Measurements from ENCODE around the gene TCTN3. TPM values are rescaled to one million over a fixed set of nuclear protein-coding genes. Genes with fewer than 3 reads are reported as not detected.

The TCTN3 gene
- total and polyA plus RNA-seq, 10 of the 15 experiments (the other 5 are each of a cell fraction or from before 2014, with no cell fraction given), result 20.0 to 48.7 (median 29.1) TPM

- TF ChIP-seq TCF12 (IDR thresholded peaks at IDR 0.05; ENCODE audit: low read depth, low read length), result 0 out of 2 replicates have a peak, but pooled peaks have one; percentile 44
- TF ChIP-seq, protein P1, sequence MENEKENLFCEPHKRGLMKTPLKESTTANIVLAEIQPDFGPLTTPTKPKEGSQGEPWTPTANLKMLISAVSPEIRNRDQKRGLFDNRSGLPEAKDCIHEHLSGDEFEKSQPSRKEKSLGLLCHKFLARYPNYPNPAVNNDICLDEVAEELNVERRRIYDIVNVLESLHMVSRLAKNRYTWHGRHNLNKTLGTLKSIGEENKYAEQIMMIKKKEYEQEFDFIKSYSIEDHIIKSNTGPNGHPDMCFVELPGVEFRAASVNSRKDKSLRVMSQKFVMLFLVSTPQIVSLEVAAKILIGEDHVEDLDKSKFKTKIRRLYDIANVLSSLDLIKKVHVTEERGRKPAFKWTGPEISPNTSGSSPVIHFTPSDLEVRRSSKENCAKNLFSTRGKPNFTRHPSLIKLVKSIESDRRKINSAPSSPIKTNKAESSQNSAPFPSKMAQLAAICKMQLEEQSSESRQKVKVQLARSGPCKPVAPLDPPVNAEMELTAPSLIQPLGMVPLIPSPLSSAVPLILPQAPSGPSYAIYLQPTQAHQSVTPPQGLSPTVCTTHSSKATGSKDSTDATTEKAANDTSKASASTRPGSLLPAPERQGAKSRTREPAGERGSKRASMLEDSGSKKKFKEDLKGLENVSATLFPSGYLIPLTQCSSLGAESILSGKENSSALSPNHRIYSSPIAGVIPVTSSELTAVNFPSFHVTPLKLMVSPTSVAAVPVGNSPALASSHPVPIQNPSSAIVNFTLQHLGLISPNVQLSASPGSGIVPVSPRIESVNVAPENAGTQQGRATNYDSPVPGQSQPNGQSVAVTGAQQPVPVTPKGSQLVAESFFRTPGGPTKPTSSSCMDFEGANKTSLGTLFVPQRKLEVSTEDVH (IDR thresholded peaks at IDR 0.05; ENCODE audit: low read depth, partially characterized antibody), result no peak
- TF ChIP-seq MTA2 (IDR thresholded peaks at IDR 0.05; ENCODE audit: low read depth), result peak; percentile 11; the same call in 1 of the 2 replicates
- peak in 1 of 2 experiments; percentile 62; a peak in 1 of 4 replicates for TF ChIP-seq ETV6 (conservative IDR thresholded peaks at IDR 0.05 in 1 of 2, IDR thresholded peaks at IDR 0.05 in 1 of 2; ENCODE audit: borderline replicate concordance in 1 of 2, low read depth in 1 of 2)
- TF ChIP-seq IKZF2 (IDR thresholded peaks at IDR 0.05), result peak; percentile 47 to 51
- TF ChIP-seq BHLHE40 (IDR thresholded peaks at IDR 0.05; ENCODE audit: borderline replicate concordance in 1 of 2, low read depth in 2 of 2, low read length in 1 of 2), result peak; percentile 94 to 97
- peak; percentile 93 for TF ChIP-seq CREM (IDR thresholded peaks at IDR 0.05; ENCODE audit: low read depth)
- peak; percentile 90 for TF ChIP-seq CHD2 (IDR thresholded peaks at IDR 0.05; ENCODE audit: borderline replicate concordance, low read depth, low read length)
- peak; percentile 100 for TF ChIP-seq BMI1 (IDR thresholded peaks at IDR 0.05; ENCODE audit: borderline replicate concordance)
- 0 out of 2 replicates have a peak, but pooled peaks have one; percentile 85 for TF ChIP-seq RCOR1 (conservative IDR thresholded peaks at IDR 0.05; ENCODE audit: low read depth, low read length)
- TF ChIP-seq STAT3 (IDR thresholded peaks at IDR 0.05; ENCODE audit: low read depth, low read length), result no peak
- peak; percentile 24; the same call in 1 of the 2 replicates for TF ChIP-seq IRF4 (IDR thresholded peaks at IDR 0.05; ENCODE audit: low read depth, low read length)
- no peak for TF ChIP-seq PRDM15 (CRISPR knock-in tag; IDR thresholded peaks at IDR 0.05)
- peak; percentile 37 for TF ChIP-seq FOS (IDR thresholded peaks at IDR 0.05; ENCODE audit: borderline replicate concordance, extremely low read depth, insufficient read length)
- TF ChIP-seq NFIC (IDR thresholded peaks at IDR 0.05; ENCODE audit: low read depth, low read length), result no peak
- TF ChIP-seq, protein P2, sequence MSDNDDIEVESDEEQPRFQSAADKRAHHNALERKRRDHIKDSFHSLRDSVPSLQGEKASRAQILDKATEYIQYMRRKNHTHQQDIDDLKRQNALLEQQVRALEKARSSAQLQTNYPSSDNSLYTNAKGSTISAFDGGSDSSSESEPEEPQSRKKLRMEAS (IDR thresholded peaks at IDR 0.05; ENCODE audit: low read depth, low read length), result peak; percentile 88
- TF ChIP-seq EZH2 (IDR thresholded peaks at IDR 0.05; ENCODE audit: borderline replicate concordance, control insufficient read depth, low read depth, low read length), result no peak
- no peak for TF ChIP-seq NR2F1 (conservative IDR thresholded peaks at IDR 0.05)
- no peak for TF ChIP-seq BRCA1 (IDR thresholded peaks at IDR 0.05; ENCODE audit: low read depth, low read length)
- no peak for TF ChIP-seq SIX5 (IDR thresholded peaks at IDR 0.05; ENCODE audit: low read depth, low read length, severe bottlenecking)
- TF ChIP-seq YBX1 (IDR thresholded peaks at IDR 0.05), result no peak
- TF ChIP-seq SMAD1 (IDR thresholded peaks at IDR 0.05; ENCODE audit: low read depth, partially characterized antibody), result no peak
These were observed at the start of gene TCTN3 (continued) for GRCh38 chr10:95693668-95694534.

Data from GM12878 (cell line).